ENCODE measurements around the gene IKBIP.

IKBIP gene

GRCh38 chr12:98635657-98636323, 8.8 kb downstream of the IKBIP start:
- TF ChIP-seq ISL1 (CRISPR knock-in tag; IDR thresholded peaks at IDR 0.05) (peak; percentile 74), SNAI2 (CRISPR knock-in tag; IDR thresholded peaks at IDR 0.05) (no peak)

GRCh38 chr12:98618952-98619351, 25.6 kb downstream of the IKBIP start:
- no peak for TF ChIP-seq CSDC2 (CRISPR knock-in tag; IDR thresholded peaks at IDR 0.05)
- TF ChIP-seq SNAI2 (CRISPR knock-in tag; IDR thresholded peaks at IDR 0.05): no peak
- no peak for TF ChIP-seq ESRRG (CRISPR knock-in tag; IDR thresholded peaks at IDR 0.05)
- TF ChIP-seq ARNTL (CRISPR knock-in tag; IDR thresholded peaks at IDR 0.05; ENCODE audit: borderline replicate concordance, low read depth): no peak
- TF ChIP-seq PPARA (CRISPR knock-in tag; IDR thresholded peaks at IDR 0.05; ENCODE audit: borderline replicate concordance): no peak
- no peak for TF ChIP-seq ZNF8 (CRISPR knock-in tag; IDR thresholded peaks at IDR 0.05)
- no peak for TF ChIP-seq POU6F1 (CRISPR knock-in tag; IDR thresholded peaks at IDR 0.05; ENCODE audit: borderline replicate concordance, low read depth)
- TF ChIP-seq GLIS3 (CRISPR knock-in tag; IDR thresholded peaks at IDR 0.05): no peak
- no peak for TF ChIP-seq TSHZ2 (CRISPR knock-in tag; IDR thresholded peaks at IDR 0.05)
- no peak for TF ChIP-seq ZNF565 (CRISPR knock-in tag; conservative IDR thresholded peaks at IDR 0.05; ENCODE audit: low read depth)
- no peak for TF ChIP-seq TOX (CRISPR knock-in tag; IDR thresholded peaks at IDR 0.05; ENCODE audit: borderline replicate concordance)
- no peak for TF ChIP-seq TCF4 (CRISPR knock-in tag; IDR thresholded peaks at IDR 0.05; ENCODE audit: borderline replicate concordance)
- no peak for TF ChIP-seq OSR1 (CRISPR knock-in tag; IDR thresholded peaks at IDR 0.05)
- TF ChIP-seq CREB5 (CRISPR knock-in tag; IDR thresholded peaks at IDR 0.05; ENCODE audit: low read depth): no peak
- no peak for TF ChIP-seq PATZ1 (CRISPR knock-in tag; IDR thresholded peaks at IDR 0.05; ENCODE audit: borderline replicate concordance)
- TF ChIP-seq ZFP30 (CRISPR knock-in tag; IDR thresholded peaks at IDR 0.05): no peak
- no peak for TF ChIP-seq ZNF70 (CRISPR knock-in tag; IDR thresholded peaks at IDR 0.05)
- ATAC-seq: no peak

More at GRCh38 chr12:98635657-98636323, 8.8 kb downstream of the IKBIP start:
- peak; percentile 95 for ATAC-seq

GRCh38 chr12:98612696-98613334, 31.8 kb downstream of the IKBIP start:
- no peak for ATAC-seq
- no peak for TF ChIP-seq PATZ1 (CRISPR knock-in tag; IDR thresholded peaks at IDR 0.05; ENCODE audit: borderline replicate concordance)
- TF ChIP-seq ARNTL (CRISPR knock-in tag; IDR thresholded peaks at IDR 0.05; ENCODE audit: borderline replicate concordance, low read depth): no peak
- TF ChIP-seq CSDC2 (CRISPR knock-in tag; IDR thresholded peaks at IDR 0.05): no peak
- TF ChIP-seq ESRRG (CRISPR knock-in tag; IDR thresholded peaks at IDR 0.05): no peak
- TF ChIP-seq POU6F1 (CRISPR knock-in tag; IDR thresholded peaks at IDR 0.05; ENCODE audit: borderline replicate concordance, low read depth): no peak
- TF ChIP-seq ZNF8 (CRISPR knock-in tag; IDR thresholded peaks at IDR 0.05): no peak
- TF ChIP-seq GLIS3 (CRISPR knock-in tag; IDR thresholded peaks at IDR 0.05): no peak
- no peak for TF ChIP-seq CSRNP3 (CRISPR knock-in tag; IDR thresholded peaks at IDR 0.05)

All from SK-N-SH treated with all-trans-retinoic acid at 6 μM for 48 hours (cell line).